ENCODE results near the gene EGFL7.

The EGFL7 gene

DNA sequence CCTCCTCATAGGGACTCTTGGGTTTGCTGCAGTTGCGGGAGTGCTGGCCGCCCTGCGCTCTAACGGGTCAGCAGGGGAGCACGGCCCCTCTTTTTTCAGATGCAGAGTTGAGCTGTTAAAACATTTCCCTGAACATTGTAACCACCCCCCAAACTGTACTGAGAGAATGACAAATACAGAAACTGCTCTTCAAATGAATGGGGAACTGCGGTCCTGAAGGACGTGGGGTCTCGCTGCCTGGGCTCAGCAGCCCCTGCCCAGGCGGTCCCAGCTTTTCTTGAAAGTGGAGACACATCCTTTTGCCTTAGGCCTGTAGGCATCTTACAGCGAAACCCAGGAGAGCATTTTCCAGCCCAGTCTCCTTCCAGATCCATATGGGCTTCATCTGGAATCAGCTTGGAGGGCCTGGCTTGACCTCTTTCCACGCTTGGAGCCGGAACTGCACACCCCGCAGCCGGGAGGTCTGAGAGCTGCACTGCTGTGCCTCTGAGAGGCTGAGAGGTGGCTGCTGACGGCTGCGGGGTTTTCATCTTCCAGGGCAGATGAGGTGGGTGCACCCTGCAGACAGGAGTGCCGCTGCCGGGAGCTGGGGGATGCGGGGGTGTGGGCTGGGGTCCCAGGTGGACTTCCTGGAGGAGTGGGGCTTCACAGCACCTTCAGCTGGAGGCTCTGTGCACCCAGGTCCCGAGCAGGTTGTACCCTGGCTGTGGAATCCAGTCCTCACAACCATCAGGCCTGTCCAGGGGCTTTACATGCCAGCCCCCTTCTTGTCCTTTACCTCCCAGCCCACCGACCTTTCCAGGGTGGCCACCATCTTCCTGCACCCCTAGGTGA lies 25.8 kb downstream of the EGFL7 start:
- Histone ChIP-seq H3K4me1 (ENCODE audit: control insufficient read depth, insufficient read depth, low read length) (peaks cover 28% of the 10 kb centered on the region), H3K9me3 (ENCODE audit: control insufficient read depth, low read length) (no peaks in the 10 kb centered on the region), H3K4me3 (ENCODE audit: insufficient read depth, low read depth, low read length) (no peak overlapping the region), H3K27ac (ENCODE audit: insufficient read depth, low read depth, low read length, poor library complexity, severe bottlenecking) (no peak overlapping the region), H3K27me3 (ENCODE audit: control insufficient read depth, insufficient read depth, low read length, poor library complexity, severe bottlenecking) (peaks cover 53% of the 10 kb centered on the region), H3K36me3 (ENCODE audit: control insufficient read depth, insufficient read depth, low read length) (no peaks in the 10 kb centered on the region)
- WGBS, 2 experiments, result 64 to 65% methylated on average over 21 of the region's 21 CpGs

DNA sequence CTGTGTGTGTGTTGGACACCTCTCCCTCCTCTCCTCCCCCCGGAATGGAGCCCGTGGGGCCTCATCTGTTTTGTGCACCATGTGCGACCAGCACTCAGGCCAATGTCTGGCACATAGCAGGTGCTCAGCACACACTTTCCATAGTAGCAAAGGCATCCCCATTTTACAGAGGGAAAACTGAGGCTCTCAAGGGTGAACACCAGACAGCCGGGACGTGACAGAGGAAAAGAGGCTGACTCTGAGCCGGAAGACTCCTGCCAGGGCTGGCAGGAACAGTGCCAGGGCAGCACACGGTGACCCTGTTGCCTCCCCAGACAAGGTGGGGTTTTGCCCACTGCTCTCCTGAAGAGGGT lies 26.4 kb downstream of the EGFL7 start:
- Histone ChIP-seq H3K4me3 (ENCODE audit: insufficient read depth, low read depth, low read length) (no peak overlapping the region), H3K27me3 (ENCODE audit: control insufficient read depth, insufficient read depth, low read length, poor library complexity, severe bottlenecking) (peaks cover 49% of the 10 kb centered on the region), H3K9me3 (ENCODE audit: control insufficient read depth, low read length) (no peaks in the 10 kb centered on the region), H3K27ac (ENCODE audit: insufficient read depth, low read depth, low read length, poor library complexity, severe bottlenecking) (no peak overlapping the region), H3K4me1 (ENCODE audit: control insufficient read depth, insufficient read depth, low read length) (peaks cover 28% of the 10 kb centered on the region), H3K36me3 (ENCODE audit: control insufficient read depth, insufficient read depth, low read length) (no peaks in the 10 kb centered on the region)
- 89% methylated on average over 7 of the region's 7 CpGs for WGBS, 2 experiments

DNA sequence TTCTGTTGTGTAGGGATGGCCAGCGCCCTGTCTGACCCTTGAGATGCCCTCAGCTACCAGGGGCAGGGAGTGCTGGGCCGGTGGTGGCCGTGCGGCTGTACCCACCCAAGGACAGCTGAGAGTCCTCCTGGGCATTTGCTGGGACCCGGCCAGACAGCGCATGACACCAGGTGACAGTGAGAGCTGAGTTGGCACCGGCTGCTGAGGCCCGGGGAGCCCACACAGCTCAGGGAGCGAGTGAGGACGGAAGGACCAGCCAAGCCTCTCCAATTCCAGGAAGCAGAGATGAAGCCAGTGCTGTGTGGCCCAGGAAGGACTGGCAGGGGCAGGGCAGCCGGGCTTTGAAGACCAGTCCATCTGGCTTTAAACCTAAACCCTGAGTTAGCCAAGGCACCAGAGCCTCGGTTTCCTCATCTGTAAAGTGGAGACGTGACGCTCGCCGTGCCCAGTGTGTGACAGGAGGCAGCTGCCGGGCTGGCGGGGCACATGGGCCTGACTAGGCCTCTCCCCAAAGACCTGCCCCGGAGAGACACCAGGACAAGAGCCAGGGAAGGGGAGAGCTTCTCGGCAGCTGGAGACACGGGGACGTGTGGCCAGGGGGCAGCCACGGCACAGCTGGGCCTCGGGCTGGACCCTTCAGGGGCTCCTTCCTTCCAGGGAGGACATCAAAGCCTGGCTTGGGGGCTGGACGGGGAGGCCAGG lies 27.5 kb downstream of the EGFL7 start:
- Histone ChIP-seq H3K27me3 (ENCODE audit: control insufficient read depth, insufficient read depth, low read length, poor library complexity, severe bottlenecking) (peaks cover 41% of the 10 kb centered on the region), H3K9me3 (ENCODE audit: control insufficient read depth, low read length) (no peaks in the 10 kb centered on the region), H3K4me3 (ENCODE audit: insufficient read depth, low read depth, low read length) (no peak overlapping the region), H3K4me1 (ENCODE audit: control insufficient read depth, insufficient read depth, low read length) (peaks cover 27% of the 10 kb centered on the region), H3K36me3 (ENCODE audit: control insufficient read depth, insufficient read depth, low read length) (no peaks in the 10 kb centered on the region), H3K27ac (ENCODE audit: insufficient read depth, low read depth, low read length, poor library complexity, severe bottlenecking) (no peak overlapping the region)
- 94 to 95% methylated on average over 25 of the region's 25 CpGs for WGBS, 2 experiments

DNA sequence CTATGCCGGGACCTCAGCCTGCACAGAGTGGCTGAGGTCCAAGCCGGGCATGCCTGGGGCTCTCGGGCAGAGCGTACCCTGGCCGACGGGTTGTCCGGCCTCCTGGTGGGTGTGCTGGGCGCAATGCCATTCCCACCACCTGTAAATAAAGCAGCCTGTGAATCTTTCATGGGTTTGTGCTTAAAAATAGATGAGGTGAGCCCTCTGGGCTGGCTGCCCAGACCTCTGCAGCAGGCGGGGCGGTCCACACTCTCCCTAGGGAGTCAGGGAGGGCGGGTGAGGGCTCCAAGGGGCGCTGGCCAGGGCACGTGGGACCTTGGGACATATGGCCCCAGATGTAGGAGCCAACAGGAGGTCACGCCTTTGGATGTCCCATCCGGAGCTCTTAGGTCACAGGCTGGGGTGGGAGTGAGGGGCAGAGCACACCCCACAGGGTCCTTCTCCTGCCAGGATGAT lies 28.1 kb downstream of the EGFL7 start:
- 93 to 95% methylated on average over 15 of the region's 15 CpGs for WGBS, 2 experiments
- H3K27ac ChIP-seq (ENCODE audit: insufficient read depth, low read depth, low read length, poor library complexity, severe bottlenecking), result no peak overlapping the region
- H3K4me3 ChIP-seq (ENCODE audit: insufficient read depth, low read depth, low read length), result no peak overlapping the region
- H3K36me3 ChIP-seq (ENCODE audit: control insufficient read depth, insufficient read depth, low read length), result no peaks in the 10 kb centered on the region
- H3K27me3 ChIP-seq (ENCODE audit: control insufficient read depth, insufficient read depth, low read length, poor library complexity, severe bottlenecking), result peaks cover 35% of the 10 kb centered on the region
- H3K9me3 ChIP-seq (ENCODE audit: control insufficient read depth, low read length), result no peaks in the 10 kb centered on the region
- H3K4me1 ChIP-seq (ENCODE audit: control insufficient read depth, insufficient read depth, low read length), result peaks cover 21% of the 10 kb centered on the region

DNA sequence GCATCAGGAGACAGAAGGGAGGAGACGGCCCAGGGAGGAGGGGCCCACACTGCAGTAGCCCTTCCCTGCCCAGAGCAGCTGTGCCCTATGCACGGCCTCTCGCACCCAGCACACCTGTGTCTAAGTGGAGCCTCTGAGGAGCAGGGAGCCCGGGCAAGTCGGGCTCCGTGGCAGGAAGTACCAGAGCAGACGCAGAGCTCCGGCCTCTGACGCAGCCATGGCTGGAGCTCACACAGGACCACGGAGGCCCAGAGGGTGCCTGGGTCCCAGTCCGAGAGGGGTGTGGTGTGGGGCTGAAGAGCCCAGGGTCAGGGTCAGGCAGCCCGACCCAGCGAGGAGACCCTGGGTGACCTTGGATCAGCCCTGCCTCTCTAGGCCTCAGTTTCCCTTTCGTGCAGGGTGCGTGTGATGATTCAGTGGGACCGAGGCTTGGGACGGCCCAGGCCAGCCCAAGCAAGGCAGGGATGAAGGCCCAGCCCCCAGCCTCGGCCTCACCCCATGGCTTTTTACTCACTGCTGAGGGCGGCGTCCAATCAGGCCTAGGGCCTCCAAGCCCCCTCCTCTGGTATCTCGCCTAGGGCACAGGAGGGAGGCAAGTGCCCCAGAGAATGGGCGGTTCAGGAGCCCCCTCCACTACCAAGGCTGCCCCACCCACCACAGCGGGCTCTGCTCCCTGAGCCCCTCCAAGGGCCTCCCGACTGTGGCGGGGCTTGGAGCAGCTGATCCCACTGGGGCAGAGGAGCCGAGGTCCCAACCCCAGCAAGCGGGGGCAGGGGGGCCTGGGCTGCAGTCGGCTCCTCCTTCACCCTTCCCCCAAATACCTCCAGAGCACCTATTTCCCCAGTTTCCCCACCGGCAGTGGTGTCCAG lies 28.8 kb downstream of the EGFL7 start:
- Histone ChIP-seq H3K4me3 (ENCODE audit: insufficient read depth, low read depth, low read length) (no peak overlapping the region), H3K27ac (ENCODE audit: insufficient read depth, low read depth, low read length, poor library complexity, severe bottlenecking) (no peak overlapping the region), H3K36me3 (ENCODE audit: control insufficient read depth, insufficient read depth, low read length) (no peaks in the 10 kb centered on the region), H3K9me3 (ENCODE audit: control insufficient read depth, low read length) (no peaks in the 10 kb centered on the region), H3K4me1 (ENCODE audit: control insufficient read depth, insufficient read depth, low read length) (peaks cover 15% of the 10 kb centered on the region), H3K27me3 (ENCODE audit: control insufficient read depth, insufficient read depth, low read length, poor library complexity, severe bottlenecking) (peaks cover 28% of the 10 kb centered on the region)
- WGBS, 2 experiments, result 66 to 67% methylated on average over 29 of the region's 29 CpGs

DNA sequence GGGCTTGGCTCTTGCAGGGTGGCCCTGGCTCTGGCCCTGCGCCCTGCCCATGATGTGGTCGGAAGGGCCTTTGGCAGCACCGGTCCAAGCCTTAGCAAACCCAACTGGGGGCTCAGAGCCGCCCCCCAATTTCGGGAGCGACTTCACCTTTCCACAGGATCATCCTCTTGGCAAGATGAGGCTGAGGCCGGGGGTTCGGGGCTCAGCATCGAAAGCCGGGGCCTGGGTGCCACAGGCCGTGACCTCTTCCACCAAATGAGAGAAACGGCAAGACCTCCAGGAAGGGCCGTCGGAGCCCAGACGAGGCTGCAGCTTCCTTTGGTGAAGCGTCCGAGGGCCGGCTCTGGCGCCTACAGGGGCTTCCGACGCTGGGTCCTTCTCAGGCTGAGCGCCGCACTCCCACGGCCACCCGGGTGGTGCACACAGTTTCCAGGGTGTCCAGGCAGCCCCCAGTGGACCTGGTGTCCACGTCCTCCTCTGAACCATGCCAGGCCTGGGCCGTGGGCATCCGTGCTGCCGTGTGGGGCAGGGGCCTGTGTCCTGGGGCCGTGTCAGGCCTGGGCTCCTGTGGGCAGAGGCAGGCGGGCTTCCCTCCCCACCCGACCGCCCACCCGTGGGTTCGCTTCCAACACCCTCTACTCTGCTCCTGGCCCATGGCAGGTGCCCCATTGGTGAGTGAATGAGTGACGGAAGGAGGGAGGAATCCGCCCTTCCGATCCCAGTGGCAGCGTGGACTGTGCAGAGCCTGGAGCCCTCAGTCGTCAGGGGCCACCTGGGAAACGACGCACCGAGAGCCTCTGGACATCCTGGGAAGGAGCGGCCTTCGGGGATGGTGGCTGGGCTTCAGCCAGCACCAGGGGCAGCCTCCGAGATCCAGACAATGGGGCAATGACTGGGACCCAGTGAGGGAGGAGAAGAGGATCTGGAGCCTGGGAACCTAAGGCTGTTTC lies 29.7 kb downstream of the EGFL7 start:
- no peak overlapping the region for H3K27ac ChIP-seq (ENCODE audit: insufficient read depth, low read depth, low read length, poor library complexity, severe bottlenecking)
- WGBS, 2 experiments, result 89 to 90% methylated on average over 46 of the region's 46 CpGs
- H3K27me3 ChIP-seq (ENCODE audit: control insufficient read depth, insufficient read depth, low read length, poor library complexity, severe bottlenecking), result peaks cover 19% of the 10 kb centered on the region
- H3K36me3 ChIP-seq (ENCODE audit: control insufficient read depth, insufficient read depth, low read length), result no peaks in the 10 kb centered on the region
- H3K4me3 ChIP-seq (ENCODE audit: insufficient read depth, low read depth, low read length), result no peak overlapping the region
- peaks cover 17% of the 10 kb centered on the region for H3K4me1 ChIP-seq (ENCODE audit: control insufficient read depth, insufficient read depth, low read length)
- no peaks in the 10 kb centered on the region for H3K9me3 ChIP-seq (ENCODE audit: control insufficient read depth, low read length)

DNA sequence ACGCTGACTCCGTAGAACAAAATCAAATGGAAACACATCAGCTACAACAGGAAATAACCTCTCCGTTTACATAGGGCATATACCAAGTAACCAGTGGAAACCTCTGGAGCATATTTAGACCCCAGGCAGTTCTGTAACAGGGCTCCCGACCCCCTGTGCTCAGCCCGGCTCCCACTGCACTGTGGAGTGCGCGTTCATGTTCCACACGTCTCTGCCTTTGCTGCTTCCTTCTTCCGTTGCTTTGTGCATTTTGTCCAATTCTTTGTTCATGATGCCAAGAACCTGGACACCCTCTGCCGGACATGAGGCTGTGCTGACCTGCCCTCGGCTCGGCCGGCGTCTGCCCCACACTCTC lies 30.4 kb downstream of the EGFL7 start:
- Histone ChIP-seq H3K4me1 (ENCODE audit: control insufficient read depth, insufficient read depth, low read length) (peaks cover 18% of the 10 kb centered on the region), H3K4me3 (ENCODE audit: insufficient read depth, low read depth, low read length) (no peak overlapping the region), H3K36me3 (ENCODE audit: control insufficient read depth, insufficient read depth, low read length) (no peaks in the 10 kb centered on the region), H3K27me3 (ENCODE audit: control insufficient read depth, insufficient read depth, low read length, poor library complexity, severe bottlenecking) (peaks cover 12% of the 10 kb centered on the region), H3K9me3 (ENCODE audit: control insufficient read depth, low read length) (no peaks in the 10 kb centered on the region), H3K27ac (ENCODE audit: insufficient read depth, low read depth, low read length, poor library complexity, severe bottlenecking) (no peak overlapping the region)
- WGBS, 2 experiments, result 91 to 94% methylated on average over 14 of the region's 14 CpGs

DNA sequence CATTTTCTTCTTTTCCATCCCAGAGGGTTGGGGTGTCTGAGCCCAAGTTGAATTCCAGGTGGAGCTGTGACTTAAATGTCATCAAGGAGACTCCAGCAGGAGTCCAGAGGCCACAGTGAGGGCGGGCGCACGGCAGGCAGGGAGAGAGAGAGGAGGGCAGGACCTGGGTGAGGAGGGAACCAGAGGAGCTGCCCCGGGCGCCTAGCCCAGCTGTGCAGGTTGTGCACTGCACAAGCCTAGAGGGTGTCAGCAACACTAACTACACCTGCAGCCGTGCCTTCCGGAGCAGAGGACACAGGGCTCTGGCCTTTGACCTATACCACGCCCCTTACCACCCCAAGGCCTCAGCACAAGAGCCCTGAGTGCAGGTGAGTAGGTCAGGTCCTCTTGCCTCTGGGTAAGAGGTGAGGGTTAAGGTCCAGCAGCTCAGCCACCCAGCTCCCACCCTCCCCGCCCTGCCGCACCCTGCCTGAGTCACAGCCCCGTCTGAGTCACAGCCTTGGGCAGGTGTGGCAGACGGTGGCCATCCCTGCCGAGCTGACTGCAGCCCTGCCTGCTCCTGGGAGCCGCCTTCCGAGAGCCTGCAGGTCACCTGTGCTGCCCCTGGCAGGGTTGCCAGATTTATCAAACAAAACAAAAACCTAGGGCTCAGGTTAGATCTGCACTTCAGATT lies 30.9 kb downstream of the EGFL7 start:
- Histone ChIP-seq H3K36me3 (ENCODE audit: control insufficient read depth, insufficient read depth, low read length) (no peaks in the 10 kb centered on the region), H3K9me3 (ENCODE audit: control insufficient read depth, low read length) (no peaks in the 10 kb centered on the region), H3K27ac (ENCODE audit: insufficient read depth, low read depth, low read length, poor library complexity, severe bottlenecking) (no peak overlapping the region), H3K4me3 (ENCODE audit: insufficient read depth, low read depth, low read length) (no peak overlapping the region), H3K27me3 (ENCODE audit: control insufficient read depth, insufficient read depth, low read length, poor library complexity, severe bottlenecking) (peaks cover 7% of the 10 kb centered on the region), H3K4me1 (ENCODE audit: control insufficient read depth, insufficient read depth, low read length) (peaks cover 18% of the 10 kb centered on the region)
- WGBS, 2 experiments, result 83 to 86% methylated on average over 15 of the region's 15 CpGs
